HG02798 (cell line): Measurements from ENCODE around the gene NUDT21.
A peak's percentile ranks its signal among the peaks of the same experiment; 100 is the strongest.
"Not testable (repeated sequence)": the region's sequence is repeated elsewhere in the genome, so short reads cannot be mapped to it uniquely, and the experiment has no call there.

Experiments used
- ATAC-seq: cut with Tn5 transposase; IDR thresholded peaks from one replicate; pipeline ENCODE4 v1.9.1; 2021; ENCODE audit warnings: mild to moderate bottlenecking; ENCODE audit not compliant: unreplicated experiment, poor library complexity

The NUDT21 gene

DNA sequence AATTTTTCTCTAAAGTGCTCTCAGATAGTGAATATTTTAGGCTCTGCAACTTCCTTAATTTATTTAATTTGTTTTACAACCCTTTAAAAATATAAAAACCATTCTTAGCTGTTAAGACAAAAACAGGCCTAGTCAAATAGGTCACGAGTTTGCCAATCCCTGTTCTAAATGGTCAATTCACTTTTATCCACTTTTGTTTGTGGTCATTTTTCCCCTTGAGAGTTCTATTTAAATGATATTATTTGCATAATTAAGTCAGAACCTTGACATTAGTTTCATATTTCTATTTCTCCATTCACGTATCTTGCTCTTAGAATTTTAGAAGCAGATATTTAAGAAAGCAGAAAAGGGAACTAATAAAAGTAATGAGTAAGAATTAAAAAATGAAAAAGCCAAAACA is 29.8 kb downstream of the NUDT21 start:
- ATAC-seq = no peak

DNA sequence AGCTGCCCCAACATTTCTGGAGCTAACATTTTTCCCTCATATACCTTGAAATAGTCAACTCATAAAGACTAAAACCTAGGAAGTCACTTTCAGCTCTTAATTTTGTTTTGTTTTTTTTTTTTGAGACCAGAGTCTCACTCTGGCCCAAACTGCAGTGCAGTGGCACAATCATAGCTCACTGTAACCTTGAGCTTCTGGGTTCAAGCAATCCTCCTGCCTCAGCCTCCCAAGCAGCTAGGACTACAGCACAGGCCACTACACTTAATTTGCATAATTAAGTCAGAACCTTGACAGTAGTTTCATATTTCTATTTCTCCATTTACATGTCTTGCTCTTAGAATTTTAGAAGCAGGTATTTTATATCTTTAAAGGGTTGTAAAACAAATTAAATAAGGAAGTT is 30.5 kb downstream of the NUDT21 start:
- ATAC-seq = no peak

DNA sequence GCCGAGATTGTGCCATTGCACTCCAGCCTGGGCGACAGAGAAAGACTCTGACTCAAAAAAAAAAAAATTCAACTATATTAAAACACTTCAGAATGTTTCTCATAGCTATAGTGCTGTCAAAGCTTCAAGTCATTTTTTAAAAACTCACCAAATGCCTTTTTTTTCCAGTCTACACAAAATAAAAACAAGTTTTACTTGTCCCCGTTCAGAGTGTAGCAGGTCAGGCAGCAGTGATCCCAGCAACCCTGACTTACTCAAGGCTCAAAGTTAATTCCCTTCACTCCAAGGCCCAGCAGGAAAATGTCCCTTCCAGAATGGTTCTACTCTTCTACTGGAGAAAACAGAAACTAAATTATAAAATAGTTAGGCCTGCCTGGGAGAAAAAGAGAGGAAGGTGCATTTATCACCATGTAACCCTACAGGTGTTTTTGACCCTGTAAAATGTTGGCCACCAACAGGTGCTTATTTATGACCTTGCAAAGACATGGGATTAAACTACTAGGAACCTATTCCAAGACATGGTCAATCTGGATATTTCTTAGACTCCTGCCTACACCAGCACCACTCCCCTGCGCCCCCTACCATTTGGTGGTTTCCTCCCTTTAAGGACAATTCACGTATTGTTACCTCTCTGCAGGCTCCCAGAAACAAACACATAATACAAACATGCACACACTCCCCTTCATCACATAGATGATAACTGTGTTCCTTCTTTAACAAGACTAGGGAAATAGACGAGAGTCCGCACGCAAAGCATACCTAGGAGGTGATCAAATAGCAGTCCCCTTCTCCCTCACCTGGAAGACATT is 31.2 kb downstream of the NUDT21 start:
- no peak for ATAC-seq

DNA sequence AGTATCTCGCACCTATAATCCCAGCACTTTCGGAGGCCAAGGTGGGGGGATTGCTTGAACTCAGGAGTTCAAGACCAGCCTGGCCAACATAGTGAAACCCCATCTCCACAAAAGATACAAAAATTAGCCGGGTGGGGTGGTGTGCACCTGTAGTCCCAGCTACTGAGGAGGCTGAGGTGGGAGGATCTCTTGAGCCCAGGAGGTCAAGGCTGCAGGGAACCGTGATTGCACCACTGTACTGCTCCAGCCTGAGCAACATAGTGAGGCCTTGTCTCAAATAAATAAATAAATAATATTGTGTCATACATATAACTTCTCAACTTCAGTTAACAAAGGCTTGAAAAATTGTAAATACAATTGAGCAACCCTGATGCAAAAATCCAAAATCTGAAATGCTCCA is 34.0 kb downstream of the NUDT21 start:
- ATAC-seq = no peak

DNA sequence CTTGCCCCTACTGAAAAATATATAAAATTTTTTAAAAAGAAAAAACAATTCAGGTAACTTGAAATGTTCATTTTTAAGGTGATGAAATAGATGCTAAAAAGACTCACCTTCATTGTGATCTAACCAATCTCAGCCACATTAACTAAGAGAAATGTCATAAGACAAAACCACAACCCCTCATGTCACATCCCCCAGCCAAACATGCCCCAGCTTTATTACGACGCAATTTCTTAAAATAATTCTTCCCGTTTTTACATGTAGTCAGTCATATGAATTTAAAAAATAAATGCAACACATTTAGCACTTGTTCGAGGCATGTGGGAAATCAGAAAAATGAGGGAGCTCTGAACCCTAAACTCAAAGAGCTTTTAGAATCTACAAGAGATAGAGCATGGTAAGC is 35.3 kb downstream of the NUDT21 start:
- ATAC-seq = no peak

DNA sequence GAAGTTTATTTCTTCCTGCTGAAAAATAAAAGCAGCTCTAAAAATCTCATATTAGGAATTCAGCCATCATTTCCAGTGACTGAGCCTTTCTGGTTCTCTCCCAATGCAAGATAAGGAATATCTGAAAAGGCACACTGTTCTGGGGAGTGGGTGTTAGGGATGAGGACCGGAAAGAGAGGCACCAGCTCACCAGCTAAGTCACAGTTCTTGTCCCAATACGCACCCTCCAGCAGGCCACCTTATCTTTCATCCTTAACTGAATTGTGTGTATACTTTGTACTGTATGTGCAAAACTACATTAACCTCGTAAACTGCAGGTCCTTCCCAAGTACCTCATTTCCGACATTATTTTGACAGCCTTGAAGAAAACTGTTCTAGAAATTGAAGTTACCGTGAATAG is 36.8 kb downstream of the NUDT21 start:
- no peak for ATAC-seq

DNA sequence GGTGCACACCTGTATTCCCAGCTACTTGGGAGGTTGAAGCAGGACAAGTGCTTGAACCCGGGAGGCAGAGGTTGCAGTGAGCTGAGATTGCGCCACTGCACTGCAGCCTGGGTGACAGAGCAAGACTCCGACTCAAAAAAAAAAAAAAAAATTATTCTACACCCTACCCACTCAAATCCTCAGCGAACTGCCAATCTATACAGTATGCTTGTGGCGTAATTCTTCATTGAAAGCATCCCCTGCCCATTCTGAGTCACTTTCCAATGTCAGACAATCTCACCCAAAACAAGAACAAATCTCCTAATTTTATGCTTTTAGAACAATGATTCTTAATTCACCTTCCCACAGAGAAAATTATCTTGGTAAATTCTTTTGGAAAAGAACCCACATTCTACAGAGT is 37.8 kb downstream of the NUDT21 start:
- ATAC-seq = no peak

DNA sequence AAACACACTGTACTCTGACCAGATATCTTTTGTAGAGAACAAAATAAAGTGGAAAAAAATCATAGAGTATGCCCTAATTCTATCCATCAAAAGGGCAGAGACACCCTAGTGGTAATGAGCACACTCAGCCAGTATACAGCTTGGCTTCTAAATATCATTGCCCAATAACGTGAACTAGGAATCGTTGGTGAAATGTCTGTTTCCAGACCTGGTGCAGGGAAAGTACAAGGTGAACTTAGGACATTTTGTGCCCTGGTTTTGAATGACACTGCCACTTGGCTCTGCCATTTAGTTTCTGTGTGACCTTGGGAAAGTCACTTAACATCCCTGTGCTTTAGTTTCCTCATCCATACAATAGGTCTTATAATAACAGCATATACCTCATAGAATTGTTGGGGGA is 39.5 kb downstream of the NUDT21 start:
- no peak for ATAC-seq

DNA sequence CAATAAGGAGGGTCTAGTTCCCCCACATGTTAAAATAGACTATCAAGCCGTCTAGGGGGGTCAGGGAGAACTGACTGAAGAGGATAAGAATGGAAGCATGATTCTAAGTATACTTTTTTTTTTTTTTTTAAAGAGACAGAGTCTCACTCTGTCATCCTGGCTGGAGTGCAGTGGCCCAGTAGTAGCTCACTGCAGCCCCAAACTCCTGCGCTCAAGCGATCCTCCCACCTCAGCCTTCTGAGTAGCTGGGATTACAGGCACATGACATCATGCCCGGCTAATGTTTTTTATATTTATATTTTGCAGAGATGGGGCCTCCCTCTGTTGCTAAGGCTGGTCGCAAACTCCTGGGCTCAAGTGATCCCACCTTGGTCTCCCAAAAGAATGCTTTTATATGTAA is 40.0 kb downstream of the NUDT21 start:
- no peak for ATAC-seq

DNA sequence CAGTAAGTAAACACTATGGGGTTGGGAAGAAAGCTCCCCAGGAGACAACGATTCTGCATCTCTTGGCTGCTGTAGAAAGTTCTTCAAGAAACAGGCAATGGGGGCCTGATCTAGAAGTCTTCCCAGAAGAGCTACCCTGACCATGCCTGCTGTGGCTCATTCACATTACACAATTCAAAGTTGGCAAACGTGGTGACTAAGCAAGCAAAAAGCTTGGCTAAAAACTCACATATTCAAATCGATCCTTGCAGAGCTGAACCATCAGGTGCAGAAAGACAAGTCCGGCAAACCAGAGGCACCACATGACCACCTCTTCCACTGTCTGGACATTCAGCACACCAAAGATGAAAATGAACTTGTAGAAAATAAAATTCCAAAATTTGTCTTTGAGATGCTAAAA is 41.9 kb downstream of the NUDT21 start:
- ATAC-seq = no peak

DNA sequence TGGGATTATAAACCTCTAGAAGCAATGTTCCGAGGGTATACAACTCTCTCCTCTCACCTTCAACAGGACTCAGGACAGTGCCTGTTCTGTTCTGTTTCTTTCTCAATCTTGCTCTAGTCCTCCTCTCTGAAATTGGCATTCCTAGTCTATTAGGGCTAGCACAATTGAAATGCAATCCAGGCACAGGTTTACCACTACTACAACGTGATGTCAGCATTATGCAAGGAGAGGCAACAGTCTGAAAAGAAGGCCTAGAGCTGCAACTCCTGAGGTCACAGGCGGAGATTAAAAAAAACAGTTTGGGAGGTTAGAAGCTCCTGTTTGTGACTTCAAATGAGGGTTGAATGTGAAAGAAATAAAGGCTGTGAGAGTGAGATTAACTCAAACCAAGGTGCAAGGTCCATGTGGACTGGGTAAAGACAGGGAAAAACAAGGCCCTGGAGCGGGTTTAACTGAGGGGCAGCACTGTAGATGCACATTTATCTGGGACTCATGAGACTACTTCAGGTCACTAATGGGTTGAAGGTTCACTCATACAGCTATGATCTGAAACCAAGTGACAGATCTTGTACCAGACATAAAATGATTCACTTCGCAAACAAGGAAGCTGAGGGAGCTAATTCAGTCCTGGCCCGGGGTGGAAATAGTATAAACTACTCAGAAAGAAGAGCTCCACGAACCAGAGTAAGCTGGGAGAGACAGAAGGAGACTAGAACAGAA is 42.6 kb downstream of the NUDT21 start:
- ATAC-seq = no peak

DNA sequence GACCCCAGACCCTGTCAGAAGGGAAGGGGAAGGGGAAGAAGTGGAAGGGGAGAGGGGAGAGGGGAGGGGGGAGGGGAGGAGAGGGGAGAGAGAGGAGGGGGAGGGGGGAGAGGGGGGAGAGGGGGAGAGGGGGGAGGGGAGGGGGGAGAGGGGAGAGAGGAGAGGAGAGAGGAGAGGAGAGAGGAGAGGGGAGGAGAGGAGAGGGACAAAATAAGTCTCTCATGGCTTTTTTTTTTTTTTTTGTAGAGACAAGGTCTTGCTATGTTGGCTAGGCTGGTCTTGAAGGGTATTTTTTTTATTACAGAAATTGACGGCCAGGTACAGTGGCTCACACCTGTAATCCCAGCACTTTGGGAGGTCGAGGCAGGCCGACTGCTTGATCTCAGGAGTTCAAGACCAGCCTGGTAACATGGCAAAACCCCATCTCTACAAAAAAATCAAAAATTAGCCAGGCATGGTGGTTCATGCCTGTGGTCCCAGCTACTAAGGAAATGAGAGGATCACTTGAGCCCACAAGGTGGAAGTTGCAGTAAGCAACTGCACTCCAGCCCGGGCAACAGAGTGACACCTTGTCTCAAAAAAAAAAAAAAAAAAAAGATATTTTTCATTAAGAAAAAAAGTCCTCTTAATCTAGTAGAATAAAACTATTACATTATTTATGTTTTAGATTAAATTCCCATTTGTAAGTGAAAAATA is 45.0 kb downstream of the NUDT21 start:
- ATAC-seq = no peak

DNA sequence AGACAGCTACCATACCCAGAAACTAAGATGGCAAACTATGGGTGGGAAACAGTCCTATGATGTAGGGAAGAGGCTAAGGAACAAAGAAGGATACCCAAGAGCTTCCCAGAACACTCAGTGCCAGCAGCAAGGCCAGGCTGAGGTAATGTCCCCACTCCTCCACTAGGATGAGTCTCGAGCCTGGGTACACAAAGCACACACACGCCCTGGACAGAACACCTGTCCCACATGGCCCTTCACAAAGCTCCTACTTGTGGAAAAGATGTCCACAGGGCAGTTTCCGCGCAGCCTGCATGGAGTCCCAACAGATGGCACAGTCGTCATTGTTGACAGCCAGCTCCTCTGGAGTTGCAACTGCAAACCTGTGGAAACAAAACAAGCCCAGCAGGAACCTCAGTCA is 49.6 kb downstream of the NUDT21 start:
- peak; percentile 46 for ATAC-seq

DNA sequence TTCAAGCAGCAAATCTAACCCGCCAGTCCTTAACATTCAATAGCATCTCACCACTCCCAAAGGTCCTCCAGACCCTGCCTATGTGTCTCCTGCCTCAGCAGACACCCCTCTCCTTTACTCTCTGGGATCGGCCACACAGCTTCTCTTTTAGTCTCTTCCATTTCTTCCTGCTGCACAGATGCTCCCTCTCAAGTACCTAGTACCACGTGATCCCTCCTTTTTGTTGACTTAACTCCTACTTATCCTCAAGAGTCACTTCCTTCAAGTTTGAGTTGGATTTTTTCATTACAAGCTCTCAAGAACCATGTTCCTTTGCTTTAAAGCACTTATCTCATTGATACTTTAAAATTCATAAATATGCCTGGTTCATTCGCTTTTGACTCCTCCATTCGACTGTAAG is 50.7 kb downstream of the NUDT21 start:
- no peak for ATAC-seq

DNA sequence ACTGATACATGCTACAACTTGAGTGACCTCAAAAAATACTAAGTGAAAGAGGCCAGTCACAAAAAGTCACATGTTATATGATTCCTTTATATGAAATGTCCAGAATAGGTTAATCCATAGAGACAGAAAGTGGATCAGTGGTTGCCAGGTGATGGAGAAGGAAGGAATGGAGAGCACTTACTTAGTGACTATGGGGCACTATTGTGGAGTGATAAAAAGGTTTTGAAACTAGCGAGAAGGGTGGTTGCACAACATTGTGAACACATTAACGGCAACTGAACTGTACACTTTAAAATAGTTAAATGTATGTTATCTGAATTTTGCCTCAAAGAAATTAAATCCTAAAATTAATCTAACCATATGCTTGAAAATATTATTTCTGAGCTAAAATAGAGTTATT is 51.6 kb downstream of the NUDT21 start:
- no peak for ATAC-seq

DNA sequence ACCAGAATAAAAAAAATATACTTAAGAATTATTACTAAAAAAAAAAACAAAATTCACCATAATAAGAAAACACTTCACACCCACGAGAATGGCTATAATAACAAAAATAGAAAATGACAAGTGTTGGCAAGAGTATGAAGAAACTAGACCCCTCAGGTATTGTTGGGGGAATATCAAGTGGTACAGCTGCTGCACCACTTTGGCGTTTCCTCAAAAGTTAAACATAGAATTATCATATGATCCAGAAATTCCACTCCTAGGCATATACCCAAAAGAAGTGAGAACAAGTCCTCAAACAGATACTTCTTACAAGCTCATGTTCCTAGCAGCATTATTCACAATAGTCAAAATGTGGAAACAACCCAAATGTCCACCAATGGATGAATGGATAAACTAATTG is 52.1 kb downstream of the NUDT21 start:
- ATAC-seq = no peak

DNA sequence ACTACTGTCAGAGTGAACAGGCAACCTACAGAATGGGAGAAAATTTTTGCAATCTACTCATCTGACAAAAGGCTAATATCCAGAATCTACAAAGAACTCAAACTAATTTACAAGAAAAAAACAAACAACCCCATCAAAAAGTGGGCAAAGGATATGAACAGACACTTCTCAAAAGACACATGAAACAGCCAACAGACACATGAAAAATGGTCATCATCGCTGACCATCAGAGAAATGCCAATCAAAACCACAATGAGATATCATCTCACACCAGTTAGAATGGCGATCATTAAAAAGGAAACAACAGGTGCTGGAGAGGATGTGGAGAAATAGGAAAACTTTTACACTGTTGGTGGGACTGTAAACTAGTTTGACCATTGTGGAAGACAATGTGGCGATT is 54.4 kb downstream of the NUDT21 start:
- ATAC-seq = not testable (repeated sequence)

DNA sequence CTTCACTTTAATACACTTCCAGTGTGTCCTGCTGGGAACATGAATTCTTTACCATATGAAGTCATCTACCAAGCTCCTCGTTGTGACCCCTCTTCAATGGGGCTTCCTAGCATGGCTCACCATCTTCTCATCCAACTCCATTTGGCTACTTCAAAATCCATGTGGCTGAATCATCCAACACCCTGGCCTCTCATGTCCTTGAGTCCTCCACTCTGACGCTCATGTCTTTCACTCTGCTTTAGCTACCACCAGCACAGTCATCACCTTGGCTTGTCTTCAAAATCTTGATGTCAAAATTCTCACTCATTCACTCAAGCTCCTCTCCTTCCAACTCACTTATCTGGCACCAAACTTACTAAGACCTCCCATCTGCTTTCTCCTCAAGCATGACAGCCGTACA is 61.6 kb downstream of the NUDT21 start:
- no peak for ATAC-seq

DNA sequence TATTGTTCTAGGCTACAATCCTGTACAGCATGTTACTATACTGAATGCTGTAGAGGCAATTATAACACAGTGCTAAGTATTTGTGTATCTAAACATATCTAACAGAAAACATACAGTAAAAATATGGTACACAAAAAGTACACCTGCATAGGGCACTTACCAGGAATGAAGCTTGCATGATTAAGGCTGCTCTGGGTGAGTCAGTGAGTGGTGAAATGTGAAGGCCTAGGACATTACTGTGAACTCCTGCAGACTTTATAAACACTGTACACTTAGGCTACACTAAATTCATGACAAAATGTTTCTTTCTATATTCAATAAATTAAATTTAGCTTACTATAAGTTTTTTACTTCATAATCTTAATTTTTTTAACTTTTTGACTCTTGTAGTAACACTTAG is 62.9 kb downstream of the NUDT21 start:
- no peak for ATAC-seq

DNA sequence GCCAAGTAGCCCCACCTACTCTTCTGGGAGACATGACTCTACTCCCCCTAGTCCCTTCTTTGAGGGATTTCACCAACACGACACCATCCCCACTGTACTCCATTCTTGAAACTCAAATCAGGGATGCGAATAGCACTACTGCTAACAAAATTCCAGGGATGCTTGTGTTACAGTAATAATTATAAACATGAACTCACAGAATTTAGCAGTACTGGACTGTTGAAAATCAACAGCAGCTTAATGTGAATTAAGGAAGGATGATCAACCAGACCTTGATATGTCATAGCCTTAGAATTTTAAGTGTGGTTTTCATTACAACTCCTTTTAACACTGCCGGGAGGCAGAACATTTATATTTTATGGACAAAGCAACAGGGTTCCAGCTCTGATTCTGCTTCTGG is 63.7 kb downstream of the NUDT21 start:
- ATAC-seq = no peak

DNA sequence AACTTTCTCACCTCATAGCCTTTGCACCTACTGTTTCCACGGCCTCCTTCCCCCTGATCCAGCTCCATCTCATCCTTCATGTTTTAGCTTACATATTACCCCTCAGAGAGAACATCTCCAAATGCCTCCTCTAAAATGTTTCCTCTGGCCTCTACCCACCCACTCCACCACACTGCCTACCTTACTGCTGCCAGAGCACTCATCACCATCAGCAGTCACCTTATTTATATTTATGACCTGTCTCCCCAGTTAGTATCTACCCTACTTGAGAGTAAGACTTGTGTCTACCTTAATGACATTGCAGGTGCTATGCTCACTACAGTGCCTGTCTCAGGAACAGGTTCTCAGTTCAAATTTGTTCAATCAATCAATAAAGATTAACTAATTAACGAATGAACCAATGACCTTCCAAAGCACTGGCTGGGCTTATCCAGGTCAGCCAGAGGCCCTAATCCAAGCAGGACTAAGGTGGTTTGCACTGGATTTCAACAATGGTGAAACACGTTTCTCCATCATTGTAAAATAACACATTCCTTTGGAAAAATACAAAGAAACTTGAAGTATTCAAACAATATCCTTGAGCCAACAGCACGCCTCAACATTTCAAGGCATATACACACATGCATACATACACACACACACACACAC is 66.9 kb downstream of the NUDT21 start:
- no peak for ATAC-seq
